ENCODE results near the gene PCDHA9.
"Not testable (repeated sequence)": the region's sequence is repeated elsewhere in the genome, so short reads cannot be mapped to it uniquely, and the experiment has no call there.

The PCDHA9 gene

GRCh38 chr5:140862441-140863295 lies 14.5 kb downstream of the PCDHA9 start:
- DNase-seq (ENCODE audit: low read depth, low spot score), result no peak
- no peak overlapping the region for H3K4me3 ChIP-seq (ENCODE audit: low read depth, low read length)
- ChIA-PET POLR2A (no interaction called here), CTCF (no interaction called here)
- no peak for TF ChIP-seq CTCF (IDR thresholded peaks at IDR 0.05; ENCODE audit: insufficient read depth, low read length, missing control alignments)

- H3K4me3 ChIP-seq (ENCODE audit: low read depth, low read length), result no peak within 1 kb of the TSS
- TF ChIP-seq CTCF (IDR thresholded peaks at IDR 0.05; ENCODE audit: insufficient read depth, low read length, missing control alignments), result no peak
- DNase-seq (ENCODE audit: low read depth, low spot score), result no peak
- CTCF ChIA-PET, result no interaction called here
- POLR2A ChIA-PET, result no interaction called here
Measured at GRCh38 chr5:140868721-140869554, 20.8 kb downstream of the PCDHA9 start, which contains the start of gene PCDHA11. PCDHA11 (plus strand) TSS chr5:140868957; CDS start chr5:140869104, 147 bp downstream.

- ChIA-PET CTCF (no interaction called here), POLR2A (no interaction called here)
- no peak for DNase-seq (ENCODE audit: low read depth, low spot score)
- H3K4me3 ChIP-seq (ENCODE audit: low read depth, low read length), result no peak overlapping the region
- no peak for TF ChIP-seq CTCF (IDR thresholded peaks at IDR 0.05; ENCODE audit: insufficient read depth, low read length, missing control alignments)
Measured at GRCh38 chr5:140869555-140869886, 21.3 kb downstream of the PCDHA9 start.

- TF ChIP-seq CTCF (IDR thresholded peaks at IDR 0.05; ENCODE audit: insufficient read depth, low read length, missing control alignments), result no peak
- CTCF ChIA-PET, result no interaction called here
- DNase-seq (ENCODE audit: low read depth, low spot score), result no peak
- POLR2A ChIA-PET, result no interaction called here
- no peak overlapping the region for H3K4me3 ChIP-seq (ENCODE audit: low read depth, low read length)
Measured at GRCh38 chr5:140870221-140871201, 22.3 kb downstream of the PCDHA9 start.

GRCh38 chr5:140875085-140876065 lies 27.2 kb downstream of the PCDHA9 start, which contains the start of gene PCDHA12:
PCDHA12 (plus strand) TSS chr5:140875308; CDS start chr5:140875473, 165 bp downstream.
- H3K4me3 ChIP-seq (ENCODE audit: low read depth, low read length), result no peak within 1 kb of the TSS
- ChIA-PET CTCF (no interaction called here), POLR2A (no interaction called here)
- DNase-seq (ENCODE audit: low read depth, low spot score), result no peak
- TF ChIP-seq CTCF (IDR thresholded peaks at IDR 0.05; ENCODE audit: insufficient read depth, low read length, missing control alignments), result no peak

- H3K4me3 ChIP-seq (ENCODE audit: low read depth, low read length); POLR2A ChIA-PET; CTCF ChIA-PET; DNase-seq (ENCODE audit: low read depth, low spot score): not testable (repeated sequence)
Measured at GRCh38 chr5:140876541-140877261, 28.5 kb downstream of the PCDHA9 start.

Data from AG04449 (cell line).